GM12875 (cell line): ENCODE data around the gene HAVCR2.
"Not testable (repeated sequence)": the region's sequence is repeated elsewhere in the genome, so short reads cannot be mapped to it uniquely, and the experiment has no call there.

ENCODE experiments used
- H3K4me3 ChIP-seq: one replicate; pipeline ENCODE4 v1.5.1; 2011; ENCODE audit warnings: low read depth, low read length, control low read depth
- CTCF ChIP-seq: IDR thresholded peaks from 2 replicates; pipeline ENCODE4 v1.5.1; 2011; ENCODE audit warnings: low read depth, mild to moderate bottlenecking, control low read depth, inconsistent platforms, low read length, moderate library complexity, borderline replicate concordance; ENCODE audit not compliant: insufficient read depth

HAVCR2 gene

GRCh38 chr5:157057459-157058370 lies 51.1 kb downstream of the HAVCR2 start:
- TF ChIP-seq CTCF, result no peak
- no peak overlapping the region for H3K4me3 ChIP-seq

GRCh38 chr5:157056848-157057247 lies 52.0 kb downstream of the HAVCR2 start:
- not testable (repeated sequence) for H3K4me3 ChIP-seq

GRCh38 chr5:157051604-157052245 lies 57.1 kb downstream of the HAVCR2 start:
- TF ChIP-seq CTCF, result no peak
- H3K4me3 ChIP-seq, result no peak overlapping the region

GRCh38 chr5:157050050-157050449 lies 58.8 kb downstream of the HAVCR2 start:
- no peak overlapping the region for H3K4me3 ChIP-seq
- TF ChIP-seq CTCF, result no peak

GRCh38 chr5:157049605-157050004 lies 59.2 kb downstream of the HAVCR2 start:
- no peak overlapping the region for H3K4me3 ChIP-seq
- no peak for TF ChIP-seq CTCF

- no peak for TF ChIP-seq CTCF
- H3K4me3 ChIP-seq, result no peak overlapping the region
Measured at GRCh38 chr5:157047898-157048297, 60.9 kb downstream of the HAVCR2 start.

GRCh38 chr5:157047016-157047415 lies 61.8 kb downstream of the HAVCR2 start:
- not testable (repeated sequence) for H3K4me3 ChIP-seq

GRCh38 chr5:157046041-157046440 lies 62.8 kb downstream of the HAVCR2 start:
- no peak for TF ChIP-seq CTCF
- no peak overlapping the region for H3K4me3 ChIP-seq
